ENCODE data around the gene PTPRT.

PTPRT gene

DNA sequence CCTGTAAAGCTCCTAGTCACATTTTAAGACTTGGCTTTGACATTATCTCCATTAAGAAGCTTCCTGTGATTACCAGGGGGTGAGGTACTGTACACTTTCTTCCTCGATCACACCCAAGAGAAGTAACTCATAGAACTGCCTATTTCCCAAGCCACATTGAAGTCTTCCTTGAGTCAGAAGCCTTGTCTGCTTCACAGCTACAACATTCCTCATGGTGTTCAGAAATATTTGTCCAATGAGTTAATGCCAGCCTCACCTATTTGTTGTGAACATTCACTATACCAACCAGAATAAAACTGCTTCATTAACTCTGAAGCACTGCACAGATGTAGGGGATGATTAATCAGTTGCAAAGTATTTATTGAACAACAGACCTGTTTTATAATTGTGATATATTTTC, 622.3 kb downstream of the PTPRT start:
- Histone ChIP-seq H3K27ac (ENCODE audit: low read length) (no peak overlapping the region), H3K9ac (ENCODE audit: low read depth, low read length) (no peak overlapping the region), H2AFZ (ENCODE audit: low read depth, low read length) (no peak overlapping the region), H3K9me3 (ENCODE audit: insufficient read depth, low read length, severe bottlenecking) (no peaks in the 10 kb centered on the region), H3K4me3 (ENCODE audit: low read depth in 1 of 2, low read length in 2 of 2) (no peak overlapping the region), H4K20me1 (ENCODE audit: insufficient read depth, low read length) (no peaks in the 10 kb centered on the region), H3K36me3 (ENCODE audit: insufficient read depth, low read length) (no peaks in the 10 kb centered on the region), H3K4me1 (ENCODE audit: insufficient read depth, low read length) (no peaks in the 10 kb centered on the region), H3K4me2 (ENCODE audit: insufficient read depth, low read length) (no peak overlapping the region), H3K27me3 (ENCODE audit: insufficient read depth, low read length, poor library complexity) (peaks cover 4% of the 10 kb centered on the region), H3K79me2 (ENCODE audit: insufficient read depth, low read length) (no peaks in the 10 kb centered on the region)
- no peak for DNase-seq
- TF ChIP-seq EZH2 (IDR thresholded peaks at IDR 0.05; ENCODE audit: borderline replicate concordance, low read depth, low read length, severe bottlenecking): no peak
- TF ChIP-seq, protein P1, sequence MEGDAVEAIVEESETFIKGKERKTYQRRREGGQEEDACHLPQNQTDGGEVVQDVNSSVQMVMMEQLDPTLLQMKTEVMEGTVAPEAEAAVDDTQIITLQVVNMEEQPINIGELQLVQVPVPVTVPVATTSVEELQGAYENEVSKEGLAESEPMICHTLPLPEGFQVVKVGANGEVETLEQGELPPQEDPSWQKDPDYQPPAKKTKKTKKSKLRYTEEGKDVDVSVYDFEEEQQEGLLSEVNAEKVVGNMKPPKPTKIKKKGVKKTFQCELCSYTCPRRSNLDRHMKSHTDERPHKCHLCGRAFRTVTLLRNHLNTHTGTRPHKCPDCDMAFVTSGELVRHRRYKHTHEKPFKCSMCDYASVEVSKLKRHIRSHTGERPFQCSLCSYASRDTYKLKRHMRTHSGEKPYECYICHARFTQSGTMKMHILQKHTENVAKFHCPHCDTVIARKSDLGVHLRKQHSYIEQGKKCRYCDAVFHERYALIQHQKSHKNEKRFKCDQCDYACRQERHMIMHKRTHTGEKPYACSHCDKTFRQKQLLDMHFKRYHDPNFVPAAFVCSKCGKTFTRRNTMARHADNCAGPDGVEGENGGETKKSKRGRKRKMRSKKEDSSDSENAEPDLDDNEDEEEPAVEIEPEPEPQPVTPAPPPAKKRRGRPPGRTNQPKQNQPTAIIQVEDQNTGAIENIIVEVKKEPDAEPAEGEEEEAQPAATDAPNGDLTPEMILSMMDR (IDR thresholded peaks at IDR 0.05; ENCODE audit: borderline replicate concordance, extremely low read depth, low read length, poor library complexity, severe bottlenecking): no peak
- ATAC-seq (ENCODE audit: insufficient read depth, low read depth): no peak

DNA sequence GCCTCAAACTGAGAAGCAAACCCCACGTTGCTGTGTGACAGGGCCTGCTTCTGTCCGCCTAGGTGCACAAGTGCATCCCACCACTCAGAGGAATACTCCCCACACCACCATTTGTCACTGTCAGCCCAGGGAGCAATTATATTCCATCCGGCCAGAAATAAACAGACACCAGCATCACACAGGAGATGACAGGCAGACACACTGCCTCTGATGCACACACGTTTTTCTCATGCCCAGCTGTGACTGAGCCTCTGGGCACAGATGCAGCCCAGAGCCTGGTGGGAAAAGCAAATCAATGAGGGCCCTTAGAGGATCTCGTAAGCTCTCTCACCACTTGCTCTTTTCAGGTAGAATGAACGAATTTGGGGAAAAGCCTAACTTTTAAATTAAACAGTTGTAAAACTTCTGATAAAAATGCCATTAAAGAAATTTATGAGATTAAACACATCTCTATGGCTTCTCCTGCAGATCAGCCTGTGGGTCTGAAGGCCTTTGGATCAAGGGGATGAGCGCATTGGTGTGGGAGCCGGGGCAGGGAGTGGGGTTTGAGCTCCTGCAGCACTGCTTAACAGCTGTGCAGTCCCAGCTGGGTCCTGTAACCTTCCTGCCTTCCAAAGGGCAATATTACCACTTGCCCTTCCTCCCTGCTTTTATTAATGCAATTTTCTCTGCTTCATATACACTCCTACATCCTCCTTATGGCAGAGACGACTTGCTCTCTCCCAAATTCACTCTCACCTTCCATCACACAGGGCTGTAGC, 624.3 kb downstream of the PTPRT start:
- Histone ChIP-seq H3K9me3 (ENCODE audit: insufficient read depth, low read length, severe bottlenecking) (no peaks in the 10 kb centered on the region), H3K36me3 (ENCODE audit: insufficient read depth, low read length) (no peaks in the 10 kb centered on the region), H3K4me3 (ENCODE audit: low read depth in 1 of 2, low read length in 2 of 2) (no peak overlapping the region), H4K20me1 (ENCODE audit: insufficient read depth, low read length) (no peaks in the 10 kb centered on the region), H3K27ac (ENCODE audit: low read length) (no peak overlapping the region), H3K27me3 (ENCODE audit: insufficient read depth, low read length, poor library complexity) (no peaks in the 10 kb centered on the region), H3K79me2 (ENCODE audit: insufficient read depth, low read length) (no peaks in the 10 kb centered on the region), H3K9ac (ENCODE audit: low read depth, low read length) (no peak overlapping the region), H3K4me2 (ENCODE audit: insufficient read depth, low read length) (no peak overlapping the region), H2AFZ (ENCODE audit: low read depth, low read length) (no peak overlapping the region), H3K4me1 (ENCODE audit: insufficient read depth, low read length) (no peaks in the 10 kb centered on the region)
- ATAC-seq (ENCODE audit: insufficient read depth, low read depth): no peak
- DNase-seq: no peak
- TF ChIP-seq EZH2 (IDR thresholded peaks at IDR 0.05; ENCODE audit: borderline replicate concordance, low read depth, low read length, severe bottlenecking): no peak
- TF ChIP-seq, protein P1 (IDR thresholded peaks at IDR 0.05; ENCODE audit: borderline replicate concordance, extremely low read depth, low read length, poor library complexity, severe bottlenecking): no peak

DNA sequence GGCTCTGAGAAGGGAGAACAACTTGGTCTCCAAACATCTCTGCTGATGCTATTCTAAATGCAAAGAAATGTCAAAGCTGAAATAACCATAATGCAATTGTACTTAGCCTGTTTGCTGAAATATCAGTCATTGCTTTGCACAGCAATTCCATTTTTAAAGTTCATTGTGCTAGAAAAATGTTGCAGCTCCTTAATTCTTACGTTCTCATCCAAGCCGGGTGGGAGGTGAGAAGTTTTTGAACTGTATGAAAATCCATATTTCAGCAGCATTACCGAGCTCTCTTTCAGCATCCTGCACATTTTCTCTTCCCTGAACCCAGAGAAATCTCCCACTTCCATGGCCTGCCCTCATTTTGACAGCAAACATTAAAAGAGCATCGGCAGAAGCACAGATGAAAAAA, 630.0 kb downstream of the PTPRT start:
- no peak for TF ChIP-seq EZH2 (IDR thresholded peaks at IDR 0.05; ENCODE audit: borderline replicate concordance, low read depth, low read length, severe bottlenecking)
- TF ChIP-seq, protein P1 (IDR thresholded peaks at IDR 0.05; ENCODE audit: borderline replicate concordance, extremely low read depth, low read length, poor library complexity, severe bottlenecking): no peak
- no peak for DNase-seq
- Histone ChIP-seq H4K20me1 (ENCODE audit: insufficient read depth, low read length) (no peaks in the 10 kb centered on the region), H2AFZ (ENCODE audit: low read depth, low read length) (no peak overlapping the region), H3K9ac (ENCODE audit: low read depth, low read length) (no peak overlapping the region), H3K79me2 (ENCODE audit: insufficient read depth, low read length) (no peaks in the 10 kb centered on the region), H3K27ac (ENCODE audit: low read length) (no peak overlapping the region), H3K36me3 (ENCODE audit: insufficient read depth, low read length) (no peaks in the 10 kb centered on the region), H3K4me3 (ENCODE audit: low read depth in 1 of 2, low read length in 2 of 2) (no peak overlapping the region), H3K9me3 (ENCODE audit: insufficient read depth, low read length, severe bottlenecking) (no peaks in the 10 kb centered on the region), H3K4me2 (ENCODE audit: insufficient read depth, low read length) (no peak overlapping the region), H3K27me3 (ENCODE audit: insufficient read depth, low read length, poor library complexity) (peaks cover 4% of the 10 kb centered on the region), H3K4me1 (ENCODE audit: insufficient read depth, low read length) (no peaks in the 10 kb centered on the region)
- ATAC-seq (ENCODE audit: insufficient read depth, low read depth): no peak
